ENCODE results near the gene SSR4.
"Not testable (repeated sequence)": the region's sequence is repeated elsewhere in the genome, so short reads cannot be mapped to it uniquely, and the experiment has no call there.

The SSR4 gene

DNA sequence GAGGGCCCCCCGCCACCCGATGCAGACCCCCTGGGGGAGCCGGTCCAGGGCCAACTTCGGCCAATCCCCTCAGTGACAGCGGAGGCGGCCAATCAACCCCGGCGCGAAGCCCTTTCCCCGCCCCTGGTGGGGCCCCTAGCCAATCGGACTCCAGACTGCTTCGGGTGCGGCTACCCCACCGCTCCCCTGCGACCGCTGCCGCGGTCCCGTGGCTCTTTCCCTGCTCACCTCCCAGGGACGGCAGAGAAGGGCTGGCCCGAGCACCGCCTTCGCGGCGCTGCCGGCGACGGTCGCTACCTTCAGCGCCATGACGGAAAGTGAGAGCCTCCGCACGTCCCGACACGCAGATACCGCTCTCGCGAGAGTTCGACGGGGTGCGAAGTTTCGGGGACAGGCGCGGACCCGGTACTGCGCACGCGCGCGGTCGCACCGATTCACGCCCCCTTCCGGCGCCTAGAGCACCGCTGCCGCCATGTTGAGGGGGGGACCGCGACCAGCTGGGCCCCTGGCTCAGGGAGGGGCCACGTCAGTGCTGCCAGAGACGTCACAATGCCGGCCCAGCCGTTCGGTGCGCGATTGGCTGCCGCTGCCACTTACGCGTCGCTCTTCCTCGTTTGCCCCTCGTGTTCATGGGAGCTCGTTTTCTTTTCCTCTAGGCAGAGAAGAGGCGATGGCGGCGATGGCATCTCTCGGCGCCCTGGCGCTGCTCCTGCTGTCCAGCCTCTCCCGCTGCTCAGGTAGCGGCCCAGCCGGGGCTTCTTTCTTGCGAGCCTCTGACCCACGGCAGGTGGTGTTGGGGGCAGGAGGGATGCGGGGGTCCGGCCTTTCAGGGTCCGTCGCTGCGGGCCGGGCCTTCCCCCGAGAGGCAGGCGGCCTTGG lies at the start of gene SSR4, which contains the start of gene IDH3G:
Gene SSR4, plus strand, starts transcription at position 651 of the 879 bp plus-strand sequence. Its CDS starts 20 bp downstream, at position 671.
Gene IDH3G, minus strand, starts transcription at position 358 of the 879 bp plus-strand sequence. Its CDS starts 49 bp downstream, at position 309.
- Mint-ChIP-seq H3K4me1 (ENCODE audit: low read depth) (peaks cover 16% of the 10 kb centered on the region), H3K9me3 (ENCODE audit: low read depth) (no peaks in the 10 kb centered on the region), H3K36me3 (no peaks in the 10 kb centered on the region), H3K27me3 (no peaks in the 10 kb centered on the region), H3K27ac (peak within 1 kb of the TSS; percentile 95), H3K4me3 (peak within 1 kb of the TSS; percentile 94)

DNA sequence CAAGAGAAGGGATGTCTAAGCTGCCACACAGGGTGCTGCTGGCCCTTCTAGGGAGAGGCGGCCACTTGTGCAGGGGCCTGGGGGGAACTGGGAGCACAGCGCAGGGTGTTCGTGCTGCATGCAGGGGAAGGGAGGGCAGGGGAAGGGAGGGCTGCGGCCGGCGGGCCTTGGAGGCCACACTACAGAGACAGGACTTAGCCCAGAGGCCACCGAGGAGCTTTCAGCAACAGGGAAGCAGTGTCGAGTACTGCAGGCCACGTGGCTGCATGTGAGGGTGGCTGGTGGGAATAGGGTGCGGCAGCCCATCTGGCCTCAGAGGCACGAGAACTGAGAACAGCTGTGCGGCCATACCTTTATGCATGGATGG lies 49.4 kb upstream of the SSR4 start:
- not testable (repeated sequence) for H3K36me3 Mint-ChIP-seq; H3K9me3 Mint-ChIP-seq (ENCODE audit: low read depth); H3K4me3 Mint-ChIP-seq; H3K27me3 Mint-ChIP-seq; H3K27ac Mint-ChIP-seq
- H3K4me1 Mint-ChIP-seq (ENCODE audit: low read depth): peaks cover 13% of the 10 kb centered on the region

DNA sequence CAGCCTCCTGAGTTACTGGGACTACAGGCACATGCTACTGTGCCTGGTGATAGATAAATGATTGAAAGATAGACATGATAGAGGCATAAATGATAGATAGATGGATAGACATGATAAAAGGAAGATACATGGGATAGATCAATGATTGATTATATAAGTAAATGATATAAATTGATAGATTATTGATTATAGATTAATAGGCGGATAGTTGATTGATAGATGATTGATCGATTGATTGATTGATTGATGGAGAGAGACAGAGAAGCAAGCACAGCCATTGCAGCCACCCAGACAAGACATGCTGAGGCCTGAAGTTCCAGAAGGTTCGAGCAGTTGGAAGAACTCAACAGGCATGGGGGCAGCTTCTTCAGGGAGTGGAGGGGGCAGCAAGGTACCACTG lies 48.1 kb upstream of the SSR4 start:
- H3K4me1 Mint-ChIP-seq (ENCODE audit: low read depth): peaks cover 5% of the 10 kb centered on the region
- no peaks in the 10 kb centered on the region for H3K36me3 Mint-ChIP-seq
- H3K27ac Mint-ChIP-seq: no peak overlapping the region
- H3K27me3 Mint-ChIP-seq: peaks cover 3% of the 10 kb centered on the region
- no peaks in the 10 kb centered on the region for H3K9me3 Mint-ChIP-seq (ENCODE audit: low read depth)
- H3K4me3 Mint-ChIP-seq: no peak overlapping the region

DNA sequence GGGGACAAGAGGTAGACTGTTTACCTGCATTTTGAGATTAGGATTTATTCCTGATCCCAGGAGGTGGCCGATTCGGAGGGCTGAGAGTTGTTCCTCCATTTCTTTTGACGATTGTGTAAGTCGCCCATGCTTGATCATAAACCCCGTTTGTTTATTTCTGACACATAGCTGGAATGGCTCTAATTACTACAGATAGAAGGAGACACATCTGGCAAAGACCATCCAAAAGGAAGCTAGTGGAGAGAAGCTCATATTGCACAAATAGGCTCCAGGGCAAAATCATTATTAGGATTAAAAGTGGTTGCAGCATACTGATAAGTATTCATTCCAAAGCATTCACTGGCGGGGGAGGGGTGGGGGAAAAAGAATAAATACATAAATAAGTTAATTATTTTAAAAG lies 47.5 kb upstream of the SSR4 start:
- not testable (repeated sequence) for H3K27ac Mint-ChIP-seq; H3K4me1 Mint-ChIP-seq (ENCODE audit: low read depth); H3K9me3 Mint-ChIP-seq (ENCODE audit: low read depth); H3K36me3 Mint-ChIP-seq; H3K4me3 Mint-ChIP-seq; H3K27me3 Mint-ChIP-seq

DNA sequence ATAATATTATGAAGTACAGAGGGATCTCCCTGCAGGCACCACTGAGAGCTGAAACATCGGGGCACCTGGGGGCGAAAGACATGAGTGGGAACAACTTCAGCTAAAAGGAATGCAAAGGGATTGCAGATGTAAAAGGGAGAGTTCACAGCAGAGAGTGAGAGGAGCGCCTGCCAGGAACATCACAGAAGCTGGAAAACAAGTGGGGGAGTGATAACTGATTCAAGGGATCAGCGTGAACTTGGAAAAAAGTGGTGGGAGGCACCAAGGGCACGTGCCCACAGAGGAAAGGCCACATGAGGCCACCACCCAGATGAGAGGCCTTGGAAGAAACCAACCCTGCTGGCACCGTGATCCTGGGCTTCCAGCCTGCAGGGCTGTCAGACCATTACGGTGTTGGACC lies 45.5 kb upstream of the SSR4 start:
- not testable (repeated sequence) for H3K4me1 Mint-ChIP-seq (ENCODE audit: low read depth); H3K4me3 Mint-ChIP-seq

DNA sequence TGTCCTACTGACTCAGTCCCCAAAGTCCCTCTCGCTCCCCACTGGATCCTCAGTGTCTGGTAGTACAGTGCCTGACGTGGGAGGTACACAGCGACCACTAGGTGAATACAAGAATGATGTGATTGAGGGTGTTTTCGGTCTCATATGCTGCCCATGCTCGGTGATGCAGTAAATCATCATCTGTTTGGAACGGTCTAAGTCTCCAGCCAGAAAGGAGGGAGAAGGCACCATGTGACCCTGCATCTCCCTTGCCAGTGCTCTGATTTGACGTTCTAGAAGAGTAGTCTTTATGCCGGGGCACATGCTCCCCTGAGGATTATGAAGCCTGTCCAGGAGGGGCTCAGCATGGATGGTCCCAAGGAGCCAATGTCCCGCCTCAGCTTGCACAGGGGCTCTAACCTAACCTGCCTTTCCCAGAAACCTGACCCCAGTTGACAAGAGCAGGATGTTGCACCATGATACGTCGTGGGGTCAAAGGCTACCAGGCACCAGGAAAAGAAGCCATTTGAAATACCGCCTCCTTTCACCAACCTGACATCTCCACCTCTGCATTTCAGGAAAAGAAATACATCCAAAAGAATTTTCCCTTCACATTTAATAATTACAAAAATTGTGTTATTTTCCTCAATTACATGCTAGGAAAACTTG lies 44.2 kb upstream of the SSR4 start:
- no peak overlapping the region for H3K27ac Mint-ChIP-seq
- peaks cover 3% of the 10 kb centered on the region for H3K27me3 Mint-ChIP-seq
- H3K9me3 Mint-ChIP-seq (ENCODE audit: low read depth): no peaks in the 10 kb centered on the region
- H3K4me3 Mint-ChIP-seq: no peak overlapping the region
- H3K36me3 Mint-ChIP-seq: no peaks in the 10 kb centered on the region
- no peaks in the 10 kb centered on the region for H3K4me1 Mint-ChIP-seq (ENCODE audit: low read depth)

More for the DNA sequence above, 45.5 kb upstream of the SSR4 start:
- H3K27ac Mint-ChIP-seq; H3K27me3 Mint-ChIP-seq; H3K36me3 Mint-ChIP-seq; H3K9me3 Mint-ChIP-seq (ENCODE audit: low read depth): not testable (repeated sequence)

DNA sequence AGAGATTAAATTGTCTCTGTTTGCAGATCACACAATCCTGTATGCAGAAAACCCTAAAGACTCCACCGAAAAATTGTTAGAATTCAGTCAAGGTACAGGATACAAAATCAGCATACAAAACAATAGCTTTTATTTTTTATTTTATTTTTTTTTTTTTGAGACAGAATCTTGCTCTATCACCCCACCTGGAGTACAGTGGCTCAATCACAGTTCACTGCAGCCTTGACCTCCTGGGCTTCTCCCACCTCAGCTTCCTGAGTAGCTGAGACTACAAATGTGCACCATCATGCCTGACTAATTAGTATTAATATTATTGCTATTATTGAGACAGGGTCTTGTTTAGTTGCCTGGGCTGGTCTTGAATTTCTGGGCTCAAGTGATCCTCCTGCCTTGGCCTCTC lies 39.3 kb upstream of the SSR4 start:
- Mint-ChIP-seq H3K36me3 (no peaks in the 10 kb centered on the region), H3K27me3 (no peaks in the 10 kb centered on the region)

DNA sequence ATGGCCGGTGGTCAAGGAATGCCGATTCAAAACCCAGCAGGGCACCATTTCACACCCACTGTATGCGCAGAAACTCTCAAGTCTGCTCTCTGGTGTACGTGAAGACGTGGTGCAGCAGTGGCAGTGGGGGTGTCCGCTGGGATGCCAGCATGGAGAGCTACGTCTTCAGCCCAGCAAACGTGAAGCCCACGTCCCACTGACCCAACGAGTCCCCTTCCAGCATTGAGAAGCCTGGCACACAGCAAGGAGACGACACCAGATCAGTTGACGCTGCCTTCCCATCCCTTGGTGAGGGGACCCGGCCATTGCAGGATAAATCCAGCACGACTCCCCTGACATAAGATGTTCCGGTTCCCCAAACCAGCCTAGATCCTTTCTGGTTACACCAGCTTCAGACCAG lies 32.6 kb upstream of the SSR4 start:
- no peak overlapping the region for H3K4me3 Mint-ChIP-seq
- H3K27ac Mint-ChIP-seq: no peak overlapping the region
- H3K27me3 Mint-ChIP-seq: no peaks in the 10 kb centered on the region
- H3K9me3 Mint-ChIP-seq (ENCODE audit: low read depth): no peaks in the 10 kb centered on the region
- H3K4me1 Mint-ChIP-seq (ENCODE audit: low read depth): peaks cover 10% of the 10 kb centered on the region
- no peaks in the 10 kb centered on the region for H3K36me3 Mint-ChIP-seq

More for the DNA sequence above, 39.3 kb upstream of the SSR4 start:
- Mint-ChIP-seq H3K4me1 (ENCODE audit: low read depth) (no peaks in the 10 kb centered on the region), H3K4me3 (no peak overlapping the region), H3K27ac (no peak overlapping the region), H3K9me3 (ENCODE audit: low read depth) (no peaks in the 10 kb centered on the region)

DNA sequence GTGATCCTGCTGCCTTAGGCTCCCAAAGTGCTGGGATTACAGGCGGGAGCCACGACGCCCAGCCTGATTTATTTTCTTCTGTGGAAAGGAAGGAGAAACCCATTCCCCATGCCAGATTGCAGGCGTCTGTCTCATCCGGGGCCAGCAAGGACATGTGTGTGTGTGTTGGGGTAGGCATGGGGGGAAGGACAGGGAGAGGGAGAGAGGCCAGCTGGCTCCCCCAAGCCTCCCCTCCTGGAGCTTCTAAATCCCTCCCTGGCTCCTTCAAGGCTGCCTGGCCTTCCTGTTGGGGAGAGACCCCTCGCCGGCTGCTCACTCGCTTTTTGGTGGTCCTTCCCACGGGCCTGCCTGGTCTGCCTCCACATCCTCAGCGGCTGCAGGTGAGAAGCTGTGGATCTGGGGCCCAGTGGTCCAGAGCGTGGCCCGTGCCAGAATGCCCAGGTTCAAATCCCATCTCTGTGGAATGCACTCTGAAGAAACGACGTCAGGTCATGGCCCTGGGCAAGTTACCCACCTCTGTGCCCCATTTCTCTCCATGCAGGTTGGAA lies 31.8 kb upstream of the SSR4 start:
- Mint-ChIP-seq H3K9me3 (ENCODE audit: low read depth) (no peaks in the 10 kb centered on the region), H3K27me3 (no peaks in the 10 kb centered on the region), H3K36me3 (no peaks in the 10 kb centered on the region), H3K4me1 (ENCODE audit: low read depth) (peaks cover 10% of the 10 kb centered on the region), H3K4me3 (no peak overlapping the region), H3K27ac (no peak overlapping the region)

DNA sequence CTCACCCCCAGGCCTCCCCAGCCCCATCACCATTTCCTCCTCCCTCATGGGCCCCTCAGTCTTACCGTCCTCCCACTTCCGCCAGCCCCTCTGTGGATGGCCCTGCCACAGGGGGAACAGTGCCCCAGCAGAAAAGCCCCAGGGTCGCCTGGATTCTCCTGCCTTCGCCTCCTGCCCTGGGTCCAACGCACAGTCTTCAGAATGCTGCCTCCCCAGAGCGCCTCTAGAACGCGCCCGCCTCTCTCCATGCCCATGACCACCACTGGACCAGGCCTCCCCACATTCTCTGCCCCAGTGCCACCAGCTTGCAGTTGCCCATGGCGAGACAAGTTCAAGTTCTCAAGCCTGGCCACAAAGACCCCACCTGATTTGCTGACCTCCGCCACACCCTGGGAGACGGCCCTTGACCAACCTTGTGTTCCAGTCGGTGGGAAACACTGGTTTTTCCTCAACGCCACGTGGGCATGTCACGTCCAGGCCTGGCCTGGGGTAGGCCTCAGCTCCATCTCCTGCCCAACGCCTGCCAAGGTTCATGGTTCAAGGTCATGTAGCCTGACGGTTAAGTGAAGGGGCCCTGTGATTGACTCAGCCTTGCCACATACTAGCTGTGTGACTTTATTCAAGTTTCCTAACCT lies 31.1 kb upstream of the SSR4 start:
- Mint-ChIP-seq H3K27ac (no peak overlapping the region), H3K9me3 (ENCODE audit: low read depth) (no peaks in the 10 kb centered on the region), H3K36me3 (no peaks in the 10 kb centered on the region), H3K4me3 (no peak overlapping the region), H3K27me3 (no peaks in the 10 kb centered on the region), H3K4me1 (ENCODE audit: low read depth) (peaks cover 14% of the 10 kb centered on the region)

DNA sequence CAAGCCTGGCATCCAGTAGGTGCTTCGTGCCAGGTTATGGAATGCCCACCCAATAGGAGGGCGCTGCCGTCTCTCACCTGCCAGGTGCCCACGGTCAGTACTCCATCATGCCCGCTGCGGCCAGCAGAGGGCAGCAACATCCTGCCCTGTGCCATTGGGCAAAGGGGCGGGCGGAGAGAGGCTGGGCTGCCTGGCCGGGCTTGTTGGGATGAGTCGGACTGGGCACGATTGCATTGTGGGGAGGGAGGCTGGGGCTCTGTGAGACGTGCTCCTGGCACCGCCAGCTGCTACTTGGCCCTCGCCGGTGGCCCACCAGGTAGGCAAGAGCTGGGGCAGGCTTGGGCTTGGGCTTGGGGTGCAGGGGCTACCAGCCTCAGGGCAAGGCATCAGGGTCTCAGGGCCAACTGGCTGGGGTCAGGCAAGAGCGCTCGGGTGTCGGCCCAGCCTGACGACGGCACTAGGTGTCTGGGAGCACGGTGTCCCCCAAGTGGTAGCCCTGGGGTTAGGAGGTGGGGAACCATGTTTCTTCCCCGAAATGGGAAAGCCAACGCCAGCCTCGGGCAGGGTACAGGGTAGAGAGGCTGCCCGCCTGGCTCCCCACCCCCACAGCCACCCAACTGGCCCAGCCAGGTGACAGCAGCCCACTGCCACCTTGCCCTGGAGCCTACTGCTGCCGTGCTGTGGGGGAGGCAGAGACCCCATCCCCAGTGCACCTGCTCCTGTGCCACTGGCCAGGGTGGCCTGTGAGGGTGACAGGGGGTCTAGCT lies 30.3 kb upstream of the SSR4 start, which contains the start of gene PLXNB3:
Gene PLXNB3, plus strand, starts transcription at position 261 of the 767 bp plus-strand sequence. CDS start 1,287 bp downstream, outside the sequence.
- H3K27ac Mint-ChIP-seq: no peak within 1 kb of the TSS
- no peaks in the 10 kb centered on the region for H3K36me3 Mint-ChIP-seq
- peak within 1 kb of the TSS; percentile 35 for H3K4me3 Mint-ChIP-seq
- H3K27me3 Mint-ChIP-seq: no peaks in the 10 kb centered on the region
- no peaks in the 10 kb centered on the region for H3K9me3 Mint-ChIP-seq (ENCODE audit: low read depth)
- H3K4me1 Mint-ChIP-seq (ENCODE audit: low read depth): peaks cover 14% of the 10 kb centered on the region

DNA sequence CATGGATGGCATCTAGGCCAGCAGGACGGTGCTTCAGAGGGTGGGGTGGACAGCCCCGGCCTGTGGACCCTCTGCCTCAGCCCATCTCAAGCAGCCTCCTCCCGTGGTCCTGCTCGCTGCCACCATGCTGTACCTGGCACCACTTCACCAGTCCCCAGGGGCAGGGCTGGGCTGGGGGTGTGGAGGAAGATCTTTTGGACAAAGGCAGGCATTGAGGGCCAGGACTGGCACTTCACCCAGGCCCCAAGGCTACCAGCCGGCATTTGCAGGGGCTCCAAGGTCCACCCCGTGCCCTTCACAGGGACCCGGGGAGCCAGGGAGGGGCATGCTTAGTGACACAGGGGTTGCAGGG lies 29.7 kb upstream of the SSR4 start:
- Mint-ChIP-seq H3K36me3 (no peaks in the 10 kb centered on the region), H3K27me3 (no peaks in the 10 kb centered on the region), H3K4me1 (ENCODE audit: low read depth) (peaks cover 14% of the 10 kb centered on the region), H3K27ac (no peak overlapping the region), H3K4me3 (no peak overlapping the region), H3K9me3 (ENCODE audit: low read depth) (no peaks in the 10 kb centered on the region)

DNA sequence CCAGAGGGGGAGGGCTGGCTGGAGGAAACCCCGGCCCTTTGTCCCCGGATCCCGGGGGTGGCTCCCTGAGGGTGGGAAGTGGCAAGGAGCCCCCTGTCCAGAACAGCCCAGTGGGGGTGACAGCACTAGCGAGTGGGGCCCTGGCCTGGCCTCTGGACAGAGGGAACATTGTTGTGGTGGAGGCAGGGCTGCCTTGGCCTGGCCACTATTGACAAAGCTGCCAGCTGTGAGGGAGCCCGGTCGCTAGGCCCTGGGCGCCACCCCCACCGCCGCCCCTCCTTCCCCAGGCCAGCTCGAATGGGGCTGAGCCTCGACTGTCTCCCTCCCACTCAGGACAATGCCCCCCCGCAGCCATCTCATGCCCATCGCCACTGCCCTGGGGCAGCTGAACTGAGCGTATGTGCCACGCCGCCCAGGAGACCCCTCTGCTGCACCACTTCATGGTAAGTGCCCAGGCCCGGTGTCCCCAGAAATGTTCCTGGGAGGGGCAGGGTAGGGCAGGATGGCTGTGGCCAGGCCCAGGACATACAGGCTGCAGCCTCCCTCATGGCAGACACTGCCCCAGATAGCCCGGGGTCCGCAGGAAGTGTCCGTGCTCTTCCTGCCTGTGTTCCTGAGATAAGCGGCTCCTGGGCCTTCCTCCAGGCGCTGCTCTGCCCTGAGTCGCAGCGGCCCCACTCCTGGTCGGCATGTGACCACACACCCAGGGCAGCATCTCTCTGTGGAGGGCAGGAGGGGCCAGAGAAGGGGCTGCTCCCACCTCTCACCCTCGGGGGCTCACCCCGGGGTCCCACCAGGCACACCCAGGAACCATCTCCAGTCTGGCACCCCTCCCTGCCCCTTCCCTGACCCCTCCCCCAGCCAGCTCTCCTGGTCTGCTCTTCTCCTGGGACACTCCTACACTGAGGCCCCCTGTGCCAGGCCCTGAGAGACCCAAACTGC lies 29.1 kb upstream of the SSR4 start:
- no peak overlapping the region for H3K4me3 Mint-ChIP-seq
- peaks cover 14% of the 10 kb centered on the region for H3K4me1 Mint-ChIP-seq (ENCODE audit: low read depth)
- H3K27ac Mint-ChIP-seq: no peak overlapping the region
- no peaks in the 10 kb centered on the region for H3K36me3 Mint-ChIP-seq
- H3K27me3 Mint-ChIP-seq: no peaks in the 10 kb centered on the region
- no peaks in the 10 kb centered on the region for H3K9me3 Mint-ChIP-seq (ENCODE audit: low read depth)
